Mesenchymal stem cell (in vitro differentiated cells and primary cell): Measurements from ENCODE around the gene POLRMT.

ENCODE experiments used
- DNase-seq: peaks from one replicate; pipeline ENCODE4 v3.0.0-alpha.2; 2013
- H2AFZ ChIP-seq: one replicate; pipeline ENCODE4 v1.6.1; 2013; ENCODE audit warnings: low read depth, mild to moderate bottlenecking, control low read depth, inconsistent platforms, low read length, moderate library complexity
- H2AK5ac ChIP-seq: 2 replicates; pipeline ENCODE4 v1.6.1; 2013; ENCODE audit warnings: low read length, moderate library complexity, mild to moderate bottlenecking, inconsistent platforms; ENCODE audit not compliant: severe bottlenecking
- H2BK120ac ChIP-seq: one replicate; pipeline ENCODE4 v1.6.1; 2013; ENCODE audit warnings: low read depth, mild to moderate bottlenecking, inconsistent platforms, low read length, moderate library complexity
- H2BK12ac ChIP-seq, 2 experiments: one replicate each; pipeline ENCODE4 v1.6.1; 2013; ENCODE audit warnings: inconsistent platforms in 2 of 2, low read length in 2 of 2, mild to moderate bottlenecking in 2 of 2, moderate library complexity in 2 of 2, control low read depth in 1 of 2
- H2BK15ac ChIP-seq: one replicate; pipeline ENCODE4 v1.6.1; 2013; ENCODE audit warnings: mild to moderate bottlenecking, low read depth, inconsistent platforms; ENCODE audit not compliant: poor library complexity, severe bottlenecking
- H2BK5ac ChIP-seq: 2 replicates; pipeline ENCODE4 v1.6.1; 2013; ENCODE audit warnings: low read depth, mild to moderate bottlenecking, low read length, control low read depth, inconsistent platforms; ENCODE audit not compliant: poor library complexity, severe bottlenecking
- H3K14ac ChIP-seq, 2 experiments: one replicate each; pipeline ENCODE4 v1.6.1; 2013; ENCODE audit warnings: inconsistent platforms in 2 of 2, low read length in 2 of 2, control low read depth in 1 of 2, mild to moderate bottlenecking in 1 of 2, moderate library complexity in 1 of 2
- H3K18ac ChIP-seq, 2 experiments: one replicate each; pipeline ENCODE4 v1.6.1; 2013; ENCODE audit warnings: inconsistent platforms in 2 of 2, low read length in 2 of 2, control low read depth in 1 of 2, low read depth in 1 of 2, mild to moderate bottlenecking in 1 of 2
- H3K23ac ChIP-seq, 2 experiments: one replicate each; pipeline ENCODE4 v1.6.1; 2013; ENCODE audit warnings: inconsistent platforms in 2 of 2, low read length in 2 of 2, mild to moderate bottlenecking in 2 of 2, moderate library complexity in 2 of 2, control low read depth in 1 of 2
- H3K27ac ChIP-seq: 2 replicates; pipeline ENCODE4 v1.5.1; 2013; ENCODE audit warnings: mild to moderate bottlenecking, moderate library complexity, low read length, control low read depth, inconsistent platforms; ENCODE audit not compliant: poor library complexity, severe bottlenecking
- H3K27me3 ChIP-seq, 2 experiments: 2 replicates each; pipeline versions ENCODE4 v1.6.1 to v1.7.0; 2013; ENCODE audit warnings: low read length in 2 of 2, mild to moderate bottlenecking in 2 of 2, moderate library complexity in 2 of 2, control low read depth in 1 of 2, inconsistent platforms in 1 of 2; ENCODE audit not compliant: control insufficient read depth in 1 of 2, insufficient read depth in 1 of 2
- H3K36me3 ChIP-seq, 2 experiments: 2 replicates each; pipeline versions ENCODE4 v1.6.1 to v1.7.0; 2013; ENCODE audit warnings: low read length in 2 of 2, control low read depth in 1 of 2, inconsistent platforms in 1 of 2, low read depth in 1 of 2, mild to moderate bottlenecking in 1 of 2; ENCODE audit not compliant: insufficient read depth in 2 of 2, control insufficient read depth in 1 of 2
- H3K4ac ChIP-seq, 2 experiments: one replicate each; pipeline ENCODE4 v1.6.1; 2013; ENCODE audit warnings: inconsistent platforms in 2 of 2, low read length in 2 of 2, mild to moderate bottlenecking in 2 of 2, moderate library complexity in 2 of 2, control low read depth in 1 of 2, low read depth in 1 of 2
- H3K4me1 ChIP-seq: 2 replicates; pipeline ENCODE4 v1.6.1; 2013; ENCODE audit warnings: low read depth, low read length, control low read depth; ENCODE audit not compliant: control insufficient read depth, insufficient read depth
- H3K4me2 ChIP-seq: 2 replicates; pipeline ENCODE4 v1.6.1; 2013; ENCODE audit warnings: low read length, mild to moderate bottlenecking, inconsistent platforms; ENCODE audit not compliant: poor library complexity, severe bottlenecking
- H3K4me3 ChIP-seq, 2 experiments: 2 replicates each; pipeline versions ENCODE4 v1.5.1 to v1.7.0; 2013; ENCODE audit warnings: low read length in 2 of 2, mild to moderate bottlenecking in 2 of 2, control low read depth in 1 of 2, low read depth in 1 of 2; ENCODE audit not compliant: insufficient read depth in 1 of 2
- H3K79me1 ChIP-seq: replicated peaks from 2 replicates; pipeline ENCODE4 v1.6.1; 2013; ENCODE audit warnings: mild to moderate bottlenecking, control low read depth, low read length, inconsistent platforms; ENCODE audit not compliant: poor library complexity, severe bottlenecking
- H3K9ac ChIP-seq: 2 replicates; pipeline ENCODE4 v1.7.0; 2013; ENCODE audit warnings: mild to moderate bottlenecking, low read length, moderate library complexity
- H3K9me3 ChIP-seq: 2 replicates; pipeline ENCODE4 v1.7.0; 2013; ENCODE audit warnings: mild to moderate bottlenecking, low read length; ENCODE audit not compliant: control insufficient read depth
- H4K8ac ChIP-seq: one replicate; pipeline ENCODE4 v1.6.1; 2013; ENCODE audit warnings: inconsistent platforms, mild to moderate bottlenecking, low read length, moderate library complexity
- H4K91ac ChIP-seq: one replicate; pipeline ENCODE4 v1.6.1; 2013; ENCODE audit warnings: mild to moderate bottlenecking, low read length, inconsistent platforms
- WGBS: methylation state at CpG from one replicate; pipeline ENCODE4 v1.1.7; 2013; ENCODE audit warnings: mixed read lengths; 5-methylcytosine and 5-hydroxymethylcytosine counted together

POLRMT gene

GRCh38 chr19:580274-580835 is 53.0 kb downstream of the POLRMT start:
- Histone ChIP-seq H2BK5ac (no peak overlapping the region), H3K9ac (no peak overlapping the region), H3K79me1 (peaks cover 19% of the 10 kb centered on the region), H2BK15ac (no peak overlapping the region), H3K9me3 (no peaks in the 10 kb centered on the region), H2BK12ac (no peak overlapping the region), H3K4me1 (peaks cover 76% of the 10 kb centered on the region), H3K27me3 (no peaks in the 10 kb centered on the region), H2BK120ac (no peak overlapping the region), H3K4me3 (no peak overlapping the region), H3K18ac (no peak overlapping the region), H4K8ac (no peak overlapping the region), H3K4ac (no peak overlapping the region), H3K27ac (no peak overlapping the region), H2AK5ac (no peak overlapping the region), H3K14ac (no peak overlapping the region), H3K36me3 (peaks cover 28 to 82% of the 10 kb centered on the region in 2 experiments), H3K23ac (no peak overlapping the region), H4K91ac (no peak overlapping the region), H2AFZ (no peak overlapping the region), H3K4me2 (no peak overlapping the region)
- no peak for DNase-seq
- WGBS = 92% methylated on average over 22 of the region's 22 CpGs

- Histone ChIP-seq H3K36me3 (peaks cover 28 to 76% of the 10 kb centered on the region in 2 experiments), H3K14ac (no peak overlapping the region), H3K18ac (no peak overlapping the region), H4K8ac (no peak overlapping the region), H3K4me2 (no peak overlapping the region), H3K9me3 (no peaks in the 10 kb centered on the region), H2BK15ac (no peak overlapping the region), H2BK5ac (no peak overlapping the region), H2BK12ac (no peak overlapping the region), H2AK5ac (no peak overlapping the region), H4K91ac (no peak overlapping the region), H3K27me3 (no peaks in the 10 kb centered on the region), H3K4me3 (no peak overlapping the region), H3K79me1 (peaks cover 19% of the 10 kb centered on the region), H3K9ac (no peak overlapping the region), H3K4ac (no peak overlapping the region), H2BK120ac (no peak overlapping the region), H3K27ac (no peak overlapping the region), H2AFZ (no peak overlapping the region), H3K23ac (no peak overlapping the region), H3K4me1 (peaks cover 78% of the 10 kb centered on the region)
- 97% methylated on average over 11 of the region's 11 CpGs for WGBS
- no peak for DNase-seq
Measured at GRCh38 chr19:579842-580155, 53.5 kb downstream of the POLRMT start.

GRCh38 chr19:579111-579841 is 54.1 kb downstream of the POLRMT start:
- no peak overlapping the region for H2BK15ac ChIP-seq
- no peak overlapping the region for H2AFZ ChIP-seq
- peaks cover 19% of the 10 kb centered on the region for H3K79me1 ChIP-seq
- H3K14ac ChIP-seq = no peak overlapping the region
- no peak for DNase-seq
- H3K36me3 ChIP-seq = peaks cover 28 to 73% of the 10 kb centered on the region in 2 experiments
- H2BK12ac ChIP-seq = no peak overlapping the region
- no peak overlapping the region for H2BK5ac ChIP-seq
- H3K4me1 ChIP-seq = peaks cover 77% of the 10 kb centered on the region
- no peak overlapping the region for H4K8ac ChIP-seq
- WGBS = 96% methylated on average over 46 of the region's 46 CpGs
- H3K4ac ChIP-seq = no peak overlapping the region
- H3K9ac ChIP-seq = no peak overlapping the region
- H3K27me3 ChIP-seq = no peaks in the 10 kb centered on the region
- H2BK120ac ChIP-seq = no peak overlapping the region
- no peak overlapping the region for H3K23ac ChIP-seq
- H3K18ac ChIP-seq = no peak overlapping the region
- no peak overlapping the region for H3K4me2 ChIP-seq
- no peak overlapping the region for H4K91ac ChIP-seq
- no peaks in the 10 kb centered on the region for H3K9me3 ChIP-seq
- H2AK5ac ChIP-seq = no peak overlapping the region
- no peak overlapping the region for H3K27ac ChIP-seq
- H3K4me3 ChIP-seq = no peak overlapping the region

- Histone ChIP-seq H3K4me1 (peaks cover 69% of the 10 kb centered on the region), H2AK5ac (peak overlapping the region; percentile 38), H3K4me2 (no peak overlapping the region), H3K4me3 (no peak overlapping the region), H2BK12ac (peak overlapping the region in 1 of 2 experiments; percentile 40), H3K79me1 (peaks cover 10% of the 10 kb centered on the region), H3K9ac (no peak overlapping the region), H3K9me3 (no peaks in the 10 kb centered on the region), H2BK5ac (no peak overlapping the region), H3K23ac (no peak overlapping the region), H3K27ac (no peak overlapping the region), H4K91ac (no peak overlapping the region), H3K14ac (no peak overlapping the region), H3K27me3 (no peaks in the 10 kb centered on the region), H3K36me3 (peaks cover 16 to 57% of the 10 kb centered on the region in 2 experiments), H2AFZ (no peak overlapping the region), H2BK15ac (no peak overlapping the region), H3K18ac (no peak overlapping the region), H2BK120ac (no peak overlapping the region), H4K8ac (peak overlapping the region; percentile 42), H3K4ac (no peak overlapping the region)
- no peak for DNase-seq
- 95% methylated on average over 64 of the region's 66 CpGs for WGBS
Measured at GRCh38 chr19:577439-578392, 55.6 kb downstream of the POLRMT start.
